Measurements from ENCODE around the gene DYNC1LI1.

GRCh38 chr3:32544894-32545293 is 25.8 kb downstream of the DYNC1LI1 start:
- no peak for TF ChIP-seq CTCF (conservative IDR thresholded peaks at IDR 0.05)
- TF ChIP-seq ZFX (IDR thresholded peaks at IDR 0.05) = no peak
